AG04449 (cell line): ENCODE data around the gene UCHL1.
"Not testable (repeated sequence)": the region's sequence is repeated elsewhere in the genome, so short reads cannot be mapped to it uniquely, and the experiment has no call there.

ENCODE experiments used
- CTCF ChIA-PET: fragments of 350-600 bp; formaldehyde crosslinking; extraction: SDS; loops from one replicate; lab custom pipeline; 2021; ENCODE audit warnings: antibody characterized with exemption; lab: Yijun Ruan, JAX
- POLR2A ChIA-PET: fragments of 400-600, 350-600 bp; formaldehyde crosslinking; extraction: SDS; loops from one replicate; lab custom pipeline; 2020; ENCODE audit warnings: antibody characterized with exemption, inconsistent platforms; lab: Yijun Ruan, JAX
- DNase-seq: peaks from one replicate; pipeline ENCODE4 v3.0.0-alpha.2; 2010; ENCODE audit warnings: low read depth, low spot score
- H3K4me3 ChIP-seq: 2 replicates; pipeline ENCODE4 v1.5.1; 2011; ENCODE audit warnings: low read depth, mild to moderate bottlenecking, control low read depth, low read length
- CTCF ChIP-seq: IDR thresholded peaks from one replicate; pipeline ENCODE4 v1.5.1; 2011; ENCODE audit warnings: mild to moderate bottlenecking, moderate library complexity, low read length, control low read depth, inconsistent platforms; ENCODE audit not compliant: insufficient read depth; ENCODE audit errors: missing control alignments

The UCHL1 gene

GRCh38 chr4:41304221-41304620, 47.5 kb downstream of the UCHL1 start:
- no peak for DNase-seq
- CTCF ChIA-PET: interaction anchor here (0.9 kb wide), 1 partner anchor 23 kb away, joined by 3 read pairs; no protein-coding TSS in a partner anchor
- POLR2A ChIA-PET: no interaction called here
- no peak overlapping the region for H3K4me3 ChIP-seq
- no peak for TF ChIP-seq CTCF

- ChIA-PET CTCF (interaction anchor here (0.8 to 1.2 kb wide), 2 partner anchors 24 to 356 kb away, joined by 4 read pairs; no protein-coding TSS in a partner anchor), POLR2A (no interaction called here)
- H3K4me3 ChIP-seq: no peak overlapping the region
- TF ChIP-seq CTCF: no peak
- DNase-seq: no peak
Measured at GRCh38 chr4:41305476-41305875, 48.7 kb downstream of the UCHL1 start.

- ChIA-PET CTCF (no interaction called here), POLR2A (no interaction called here)
- no peak for TF ChIP-seq CTCF
- no peak for DNase-seq
- no peak overlapping the region for H3K4me3 ChIP-seq
Measured at GRCh38 chr4:41307638-41308037, 50.9 kb downstream of the UCHL1 start.

GRCh38 chr4:41308398-41308797, 51.7 kb downstream of the UCHL1 start:
- TF ChIP-seq CTCF: no peak
- no peak for DNase-seq
- H3K4me3 ChIP-seq: no peak overlapping the region
- ChIA-PET CTCF (no interaction called here), POLR2A (no interaction called here)

- DNase-seq, CTCF ChIA-PET, POLR2A ChIA-PET, H3K4me3 ChIP-seq: not testable (repeated sequence)
Measured at GRCh38 chr4:41315426-41315825, 58.7 kb downstream of the UCHL1 start.

- POLR2A ChIA-PET: no interaction called here
Measured at GRCh38 chr4:41315862-41316261, 59.1 kb downstream of the UCHL1 start.

More at GRCh38 chr4:41315862-41316261, 59.1 kb downstream of the UCHL1 start:
- no peak overlapping the region for H3K4me3 ChIP-seq
- DNase-seq: no peak
- no peak for TF ChIP-seq CTCF
- CTCF ChIA-PET: no interaction called here
